B cell (primary cell): ENCODE results near the gene TNFRSF13B. TPM values are rescaled to one million over a fixed set of nuclear protein-coding genes. Genes with fewer than 3 reads are reported as not detected.
A peak's percentile ranks its signal among the peaks of the same experiment; 100 is the strongest.

Source experiments
- ATAC-seq: fragments of 200-7000 bp; cut with Tn5 transposase; one replicate; pipeline ENCODE4 v1.10.0; 2021; ENCODE audit warnings: low read depth, mild to moderate bottlenecking, moderate number of reproducible peaks, moderate library complexity
- CTCF ChIA-PET: fragments of 350-600 bp; sonication (Branson Sonifier 250); formaldehyde crosslinking; loops from one replicate; lab custom pipeline; 2021; ENCODE audit warnings: antibody characterized with exemption, inconsistent platforms; lab: Charles Lee
- POLR2A ChIA-PET: fragments of 350-600 bp; sonication (Branson Sonifier 250); formaldehyde crosslinking; loops from one replicate; lab custom pipeline; 2021; ENCODE audit warnings: antibody characterized with exemption; lab: Charles Lee
- DNase-seq: peaks from one replicate; pipeline ENCODE4 v3.0.0; 2013
- H2AFZ ChIP-seq: 2 replicates; pipeline ENCODE4 v1.6.1; 2012; ENCODE audit warnings: mild to moderate bottlenecking, low read depth, low read length; ENCODE audit not compliant: insufficient read depth, poor library complexity, severe bottlenecking
- H3K27ac ChIP-seq, 2 donors: 1 replicate in 1 of 2; 2 replicates in 1 of 2; pipeline ENCODE4 v1.5.1; 2012 to 2013; ENCODE audit warnings: low read length in 2 of 2, mild to moderate bottlenecking in 2 of 2, moderate library complexity in 1 of 2
- H3K27me3 ChIP-seq, 4 experiments: fragments of 200-600 bp in 1 of 4; sonication (generic) in 1 of 4; replicated peaks in 1 of 4; 1 replicate in 2 of 4; 2 replicates in 2 of 4; pipeline versions ENCODE4 v1.6.1 to v1.7.0; 2013 to 2016; ENCODE audit warnings: low read length in 3 of 4, mild to moderate bottlenecking in 2 of 4, mixed read lengths in 1 of 4, moderate library complexity in 1 of 4; ENCODE audit not compliant: insufficient read depth in 4 of 4, control insufficient read depth in 3 of 4; ENCODE audit errors: control extremely low read depth in 1 of 4
- H3K36me3 ChIP-seq, 2 experiments: replicated peaks in 1 of 2; 1 replicate in 1 of 2; 2 replicates in 1 of 2; pipeline versions ENCODE4 v1.6.1 to v1.7.1; 2013; ENCODE audit warnings: low read length in 1 of 2; ENCODE audit not compliant: insufficient read depth in 2 of 2, control insufficient read depth in 1 of 2; ENCODE audit errors: control extremely low read depth in 1 of 2, extremely low read depth in 1 of 2
- H3K4me1 ChIP-seq, 2 donors: fragments of 200-600 bp in 1 of 2; sonication (generic) in 1 of 2; 1 replicate in 1 of 2; 2 replicates in 1 of 2; pipeline versions ENCODE4 v1.5.1 to v1.6.1; 2013 to 2017; ENCODE audit warnings: low read length in 2 of 2; ENCODE audit not compliant: control insufficient read depth in 2 of 2, insufficient read depth in 2 of 2
- H3K4me2 ChIP-seq: replicated peaks from 2 replicates; pipeline ENCODE3; 2012; ENCODE audit warnings: mild to moderate bottlenecking, low read depth, low read length; ENCODE audit not compliant: poor library complexity, severe bottlenecking
- H3K4me3 ChIP-seq, 5 experiments: fragments of 200-600 bp in 1 of 5; sonication (generic) in 1 of 5; 1 replicate in 3 of 5; 2 replicates in 2 of 5; pipeline versions ENCODE4 v1.5.1 to v1.7.0; 2011 to 2016; ENCODE audit warnings: low read length in 4 of 5, mild to moderate bottlenecking in 4 of 5, low read depth in 2 of 5, control low read depth in 1 of 5, moderate library complexity in 1 of 5; ENCODE audit not compliant: insufficient read depth in 1 of 5; ENCODE audit errors: control extremely low read depth in 1 of 5, extremely low read depth in 1 of 5
- H3K79me2 ChIP-seq: fragments of 200-600 bp; sonication (generic); one replicate; pipeline ENCODE4 v1.6.0; 2016; ENCODE audit warnings: low read length; ENCODE audit not compliant: control insufficient read depth, insufficient read depth
- H3K9ac ChIP-seq: fragments of 200-600 bp; sonication (generic); 2 replicates; pipeline ENCODE4 v1.6.1; 2017; ENCODE audit warnings: mild to moderate bottlenecking, low read length, moderate library complexity
- H3K9me3 ChIP-seq, 3 donors: one replicate each; pipeline versions ENCODE4 v1.6.1 to v1.7.1; 2013; ENCODE audit warnings: low read length in 2 of 3; ENCODE audit not compliant: control insufficient read depth in 2 of 3, insufficient read depth in 1 of 3; ENCODE audit errors: control extremely low read depth in 1 of 3
- H4K20me1 ChIP-seq: 2 replicates; pipeline ENCODE4 v1.6.0; 2012; ENCODE audit warnings: mild to moderate bottlenecking, low read length; ENCODE audit not compliant: insufficient read depth, control insufficient read depth, poor library complexity, severe bottlenecking
- H3K27ac Mint-ChIP-seq: one replicate; pipeline ENCODE4 v1.8.0; 2021; ENCODE audit warnings: mixed read lengths
- H3K27me3 Mint-ChIP-seq: one replicate; pipeline ENCODE4 v1.8.0; 2021; ENCODE audit warnings: mixed read lengths
- H3K4me1 Mint-ChIP-seq: one replicate; pipeline ENCODE4 v1.8.0; 2021; ENCODE audit warnings: mixed read lengths
- H3K4me3 Mint-ChIP-seq: one replicate; pipeline ENCODE4 v1.8.0; 2021; ENCODE audit warnings: mixed read lengths
- H3K9me3 Mint-ChIP-seq: one replicate; pipeline ENCODE4 v1.8.0; 2022; ENCODE audit warnings: mixed read lengths; ENCODE audit not compliant: insufficient read depth
- CTCF ChIP-seq: fragments of 200-600 bp; IDR thresholded peaks from one replicate; pipeline ENCODE4 v1.8.0; 2022; ENCODE audit warnings: antibody characterized with exemption, mild to moderate bottlenecking
- EZH2 ChIP-seq: IDR thresholded peaks from 2 replicates; pipeline ENCODE4 v1.6.1; 2012; ENCODE audit warnings: borderline replicate concordance, low read depth, mild to moderate bottlenecking, moderate library complexity, low read length; ENCODE audit not compliant: insufficient read depth, poor library complexity, severe bottlenecking
- WGBS: methylation state at CpG from one replicate; pipeline ENCODE4 v1.1.5; 2013; ENCODE audit warnings: missing lambda C conversion rate; ENCODE audit not compliant: insufficient coverage; 5-methylcytosine and 5-hydroxymethylcytosine counted together
- intact Hi-C: fragments of 100-400 bp; cut with micrococcal nuclease; formaldehyde crosslinking; loops from one replicate; pipeline ENCODE4 v1.10.0; 2022
- polyA plus RNA-seq: library from polyadenylated mRNA; depleted of rRNA; stranded (reverse); fragments of >200 nt; gene quantifications from 2 replicates; pipeline ENCODE4 v1.2.3, GENCODE V29; 2012
- total RNA-seq, 2 donors: library from RNA; stranded (reverse); fragments of 120-200 nt in 1 of 2; gene quantifications; 1 replicate in 1 of 2; 2 replicates in 1 of 2; pipeline versions ENCODE4 v1.2.3 to v1.2.4, GENCODE V29; 2013 to 2022

TNFRSF13B gene
- total and polyA plus RNA-seq, 2 donors (not counting 1 experiment from before 2014, with no cell fraction given) = 74.5 to 219 TPM

GRCh38 chr17:16969931-16970906 lies 1.7 kb downstream of the TNFRSF13B start:
- Histone ChIP-seq H3K79me2 (peaks cover 75% of the 10 kb centered on the region), H3K9me3 (no peaks in the 10 kb centered on the region), H3K4me1 (peaks cover 60 to 85% of the 10 kb centered on the region in 2 donors), H3K27ac (peak overlapping the region; percentile 63 to 80), H2AFZ (peak overlapping the region; percentile 65), H3K4me3 (peak overlapping the region in 4 of 5 experiments; percentile 36 to 69 (median 60)), H3K36me3 (peaks cover 0 to 2% of the 10 kb centered on the region in 2 experiments), H3K4me2 (peak overlapping the region; percentile 72), H3K9ac (peak overlapping the region; percentile 70), H3K27me3 (no peaks in the 10 kb centered on the region), H4K20me1 (no peaks in the 10 kb centered on the region)
- Mint-ChIP-seq H3K4me1 (peaks cover 82% of the 10 kb centered on the region), H3K27ac (peak overlapping the region; percentile 90), H3K4me3 (peak overlapping the region; percentile 91), H3K9me3 (no peaks in the 10 kb centered on the region), H3K27me3 (no peaks in the 10 kb centered on the region)
- TF ChIP-seq EZH2 (no peak), CTCF (no peak)
- POLR2A ChIA-PET = interaction anchor here (0.6 to 3.7 kb wide), 6 partner anchors 11 to 57 kb away, joined by 3 to 18 read pairs (median 4); no protein-coding TSS in a partner anchor
- DNase-seq (peak; percentile 54), ATAC-seq (peak; percentile 7)
- 13% methylated on average over 13 of the region's 13 CpGs for WGBS
- CTCF ChIA-PET = interaction anchor here (1.0 to 22.2 kb wide), 4 partner anchors 8 to 23 kb away, joined by 3 to 317 read pairs (median 16); no protein-coding TSS in a partner anchor
- intact Hi-C loops = loop anchor here (1.0 to 2.0 kb wide), 2 partner anchors 10 to 23 kb away; no protein-coding TSS in a partner anchor
